ENCODE results near the gene RTCA. TPM values are rescaled to one million over a fixed set of nuclear protein-coding genes. Genes with fewer than 3 reads are reported as not detected.
"Not testable (repeated sequence)": the region's sequence is repeated elsewhere in the genome, so short reads cannot be mapped to it uniquely, and the experiment has no call there.

Gene RTCA
- total RNA-seq, 1 donor from 2014 or later, result 38.1 TPM

- DNase-seq (ENCODE audit: low spot score), result no peak
These were observed 42.8 kb downstream of the RTCA start for GRCh38 chr1:100308777-100309176.

DNA sequence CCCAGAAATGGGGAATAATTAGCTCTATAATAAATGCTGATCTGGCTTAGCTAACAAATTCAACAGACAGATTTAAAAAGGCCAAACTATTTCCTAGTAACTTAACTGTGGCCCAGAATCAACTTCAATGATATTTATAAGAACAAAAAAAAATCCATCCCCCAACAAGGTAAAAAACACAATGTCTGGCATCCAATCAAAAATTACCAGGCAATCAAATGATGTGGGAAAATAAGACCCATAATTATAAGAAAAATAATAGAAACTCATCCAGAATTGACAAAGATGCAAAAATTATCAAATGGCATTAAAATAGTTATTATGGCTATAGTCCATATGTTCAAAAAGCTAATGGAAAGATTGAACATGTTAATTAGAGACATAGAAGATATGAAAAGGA, 43.8 kb downstream of the RTCA start:
- no peak for DNase-seq (ENCODE audit: low spot score)

- no peak for DNase-seq (ENCODE audit: low spot score)
These were observed 47.4 kb downstream of the RTCA start for GRCh38 chr1:100313382-100313781.

GRCh38 chr1:100316622-100317021, 50.6 kb downstream of the RTCA start:
- DNase-seq (ENCODE audit: low spot score), result no peak

DNA sequence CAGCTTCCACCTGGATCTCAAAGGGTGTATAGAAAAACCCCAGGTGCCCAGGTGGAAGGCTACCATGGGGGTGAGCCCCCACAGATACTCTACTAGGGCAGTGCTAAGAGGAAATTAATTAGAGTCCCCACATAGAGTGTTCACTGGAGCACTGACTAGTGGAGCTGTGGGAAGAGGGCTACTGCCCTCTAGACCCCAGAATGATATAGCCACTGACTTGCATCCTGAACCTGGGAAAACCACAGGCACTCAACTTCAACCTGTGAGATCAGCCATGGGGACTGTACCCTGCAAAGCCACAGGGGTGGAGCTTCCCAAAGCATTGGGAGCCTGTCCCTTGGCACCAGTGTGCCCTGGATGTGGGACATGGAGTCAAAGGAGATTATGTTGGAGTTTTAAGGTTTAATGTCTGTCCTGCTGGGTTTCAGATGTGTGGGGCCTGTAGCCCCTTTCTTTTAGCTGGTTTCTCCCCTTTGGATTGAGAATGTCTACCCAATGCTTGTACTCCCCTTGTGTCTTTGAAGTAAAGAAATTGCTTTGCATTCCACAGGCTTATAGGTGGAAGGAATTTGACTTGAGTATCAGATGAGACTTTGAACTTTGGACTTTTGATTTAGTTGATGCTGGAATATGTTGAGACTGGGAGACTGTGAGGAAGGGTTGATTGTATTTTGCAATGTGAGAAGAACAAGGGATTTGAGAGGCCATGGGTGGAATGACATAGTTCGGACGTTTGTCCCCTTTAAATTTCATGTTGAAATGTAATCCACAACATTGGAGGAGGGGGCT, 54.5 kb downstream of the RTCA start:
- DNase-seq (ENCODE audit: low spot score), result no peak

DNA sequence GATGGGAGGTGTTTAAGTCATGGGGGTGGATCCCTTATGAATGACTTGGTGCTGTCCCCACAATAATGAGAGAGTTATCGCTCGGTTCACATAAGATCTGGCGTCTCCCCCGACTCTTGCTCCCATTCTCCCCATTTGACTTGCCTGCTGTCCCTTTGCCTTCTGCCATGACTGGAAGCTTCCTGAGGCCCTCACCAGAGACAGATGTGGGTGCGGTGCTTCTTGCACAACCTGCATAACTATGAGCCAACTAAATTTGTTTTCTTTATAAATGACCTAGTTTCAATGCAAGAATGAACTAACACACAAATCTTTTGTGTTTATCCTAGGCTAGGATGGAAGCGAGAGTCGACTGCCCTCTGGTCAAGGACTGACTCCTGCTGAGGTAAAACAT, 55.1 kb downstream of the RTCA start:
- no peak for DNase-seq (ENCODE audit: low spot score)

- DNase-seq (ENCODE audit: low spot score), result no peak
These were observed 55.5 kb downstream of the RTCA start for GRCh38 chr1:100321506-100321905.

- DNase-seq (ENCODE audit: low spot score), result no peak
These were observed 56.6 kb downstream of the RTCA start for GRCh38 chr1:100322436-100323211.

- DNase-seq (ENCODE audit: low spot score), result peak; percentile 30
These were observed 57.5 kb downstream of the RTCA start for GRCh38 chr1:100323419-100324106.

DNA sequence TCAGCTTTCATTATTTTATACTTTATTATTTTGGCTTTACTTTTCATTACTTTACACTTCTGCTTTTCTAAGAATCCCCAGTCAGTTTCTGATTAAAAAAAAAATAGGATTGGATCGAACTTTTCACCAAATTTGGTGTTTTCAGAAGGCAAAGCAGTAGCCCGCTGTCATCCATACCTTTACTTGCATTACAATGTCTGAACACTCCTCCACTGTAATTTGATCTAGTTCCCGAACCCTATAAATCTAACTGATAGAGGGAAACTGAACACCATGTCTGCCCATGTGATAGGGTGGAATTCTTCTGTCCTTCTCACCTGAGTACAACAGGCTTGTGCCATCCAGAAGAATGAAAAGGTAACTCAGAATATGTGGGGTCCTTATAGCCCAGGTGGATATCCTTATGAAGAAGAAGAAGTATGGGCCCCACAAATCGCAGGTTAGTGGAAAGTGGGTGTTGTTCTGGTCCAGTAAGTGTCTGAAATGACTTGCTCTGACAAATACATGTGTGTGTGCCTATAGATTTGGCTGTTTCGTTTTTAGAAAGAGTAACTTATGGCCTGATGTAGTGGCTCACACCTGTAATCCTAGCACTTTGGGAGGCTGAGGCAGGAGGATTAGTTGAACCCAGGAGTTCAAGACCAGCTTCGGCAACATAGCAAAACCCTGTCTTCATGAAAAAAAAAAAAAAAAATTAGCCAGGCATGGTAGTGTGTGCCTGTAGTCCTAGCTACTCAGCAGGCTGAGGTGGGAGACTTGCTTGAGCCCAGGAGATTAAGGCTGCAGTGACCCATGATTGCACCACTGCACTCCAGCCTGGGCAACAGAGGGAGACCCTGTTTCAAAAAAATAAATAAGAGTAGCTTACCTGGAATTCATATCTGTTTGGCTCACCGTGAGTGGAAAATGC, 59.7 kb downstream of the RTCA start:
- DNase-seq (ENCODE audit: low spot score), result no peak

DNA sequence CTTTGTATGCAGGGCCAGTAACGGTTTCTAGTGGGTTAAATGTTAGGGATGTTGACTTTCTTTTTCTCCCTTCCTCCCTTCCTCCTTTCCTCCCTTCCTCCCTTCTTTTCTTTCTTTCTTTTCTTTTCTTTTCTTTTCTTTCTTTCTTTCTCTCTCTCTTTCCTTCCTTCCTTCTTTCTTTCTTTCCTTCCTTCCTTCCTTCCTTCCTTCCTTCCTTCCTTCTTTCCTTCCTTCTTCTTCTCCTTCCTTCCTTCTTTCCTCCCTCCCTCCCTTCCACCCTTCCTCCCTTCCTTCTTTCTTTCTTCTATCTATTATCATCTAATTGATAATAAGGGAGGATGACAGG, 60.3 kb downstream of the RTCA start:
- not testable (repeated sequence) for DNase-seq (ENCODE audit: low spot score)

DNA sequence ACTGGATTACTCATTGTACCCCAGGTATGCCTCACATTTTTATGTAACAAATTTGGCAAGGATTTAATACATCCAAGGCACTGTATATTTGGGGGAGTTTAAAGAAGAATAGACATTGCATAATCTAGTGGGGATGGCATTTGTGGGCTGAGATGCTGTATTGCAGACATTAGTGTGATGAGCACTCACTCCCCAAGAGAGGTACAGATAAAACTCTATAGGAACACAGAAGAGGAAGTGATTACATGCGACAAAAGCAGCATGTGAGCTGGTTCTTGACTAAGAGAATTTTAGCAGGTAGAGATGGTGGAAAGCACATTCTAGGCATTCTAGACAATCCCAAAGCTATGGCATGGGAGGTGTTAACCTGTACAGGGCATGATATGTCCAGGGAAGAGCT, 62.1 kb downstream of the RTCA start:
- DNase-seq (ENCODE audit: low spot score), result no peak

- DNase-seq (ENCODE audit: low spot score), result not testable (repeated sequence)
These were observed 65.1 kb downstream of the RTCA start for GRCh38 chr1:100331146-100331545.

DNA sequence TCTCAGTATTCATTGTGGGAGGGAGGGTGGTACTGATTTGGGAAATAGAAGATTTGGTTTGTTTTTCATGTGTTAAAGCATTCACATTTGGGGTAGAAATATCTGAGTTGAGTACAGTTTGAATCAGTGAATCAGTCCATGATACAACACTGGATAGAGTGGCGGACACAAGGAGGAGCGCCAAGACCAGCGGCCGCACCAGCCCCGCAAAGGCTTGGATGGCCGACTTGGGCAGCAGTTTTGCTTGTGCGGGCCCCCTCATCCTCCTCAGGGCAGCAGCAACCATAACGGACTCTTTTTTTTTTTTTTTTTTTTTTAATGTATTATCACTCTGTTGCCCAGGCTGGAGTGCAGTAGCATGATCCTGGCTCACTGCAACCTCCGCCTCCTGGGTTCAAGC, 66.3 kb downstream of the RTCA start:
- DNase-seq (ENCODE audit: low spot score), result no peak

DNA sequence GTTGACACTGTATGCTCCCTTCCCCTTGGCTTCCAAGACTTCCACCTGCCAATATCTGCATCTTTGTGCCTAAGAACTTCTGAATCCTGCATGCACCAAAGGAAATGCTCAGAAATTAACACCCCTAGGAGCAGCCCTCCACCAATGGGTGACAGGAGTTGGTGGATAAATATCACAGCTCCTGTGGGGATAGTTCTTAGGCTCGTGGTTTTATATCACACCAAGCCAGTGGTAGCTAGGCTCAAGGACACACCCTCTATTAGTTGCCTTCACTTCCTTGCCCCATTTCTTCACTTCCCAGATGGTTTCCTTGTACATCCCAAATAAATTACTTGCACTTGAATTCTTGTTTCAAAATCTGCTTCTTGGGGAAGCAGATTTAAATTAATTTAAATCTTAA, 69.4 kb downstream of the RTCA start:
- no peak for DNase-seq (ENCODE audit: low spot score)

DNA sequence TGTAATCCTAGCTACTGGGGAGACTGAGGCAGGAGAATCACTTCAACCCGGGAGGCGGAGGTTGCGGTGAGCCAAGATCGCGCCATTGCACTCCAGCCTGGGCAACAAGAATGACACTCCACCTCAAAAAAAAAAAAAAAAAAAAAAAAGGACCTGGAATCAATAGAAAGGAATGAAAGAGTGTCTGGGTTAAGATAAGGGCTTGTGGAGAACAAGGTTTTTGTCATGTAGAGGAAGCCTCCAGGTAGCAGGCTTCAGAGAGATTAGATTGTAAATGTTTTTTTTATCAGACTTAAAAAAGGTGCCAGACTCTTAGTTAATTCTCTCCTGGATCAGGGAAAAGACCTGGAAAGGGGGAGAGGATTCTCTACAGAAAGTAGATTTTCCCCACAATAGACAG, 71.9 kb downstream of the RTCA start:
- DNase-seq (ENCODE audit: low spot score), result not testable (repeated sequence)

GRCh38 chr1:100339735-100340134, 73.7 kb downstream of the RTCA start:
- not testable (repeated sequence) for DNase-seq (ENCODE audit: low spot score)

DNA sequence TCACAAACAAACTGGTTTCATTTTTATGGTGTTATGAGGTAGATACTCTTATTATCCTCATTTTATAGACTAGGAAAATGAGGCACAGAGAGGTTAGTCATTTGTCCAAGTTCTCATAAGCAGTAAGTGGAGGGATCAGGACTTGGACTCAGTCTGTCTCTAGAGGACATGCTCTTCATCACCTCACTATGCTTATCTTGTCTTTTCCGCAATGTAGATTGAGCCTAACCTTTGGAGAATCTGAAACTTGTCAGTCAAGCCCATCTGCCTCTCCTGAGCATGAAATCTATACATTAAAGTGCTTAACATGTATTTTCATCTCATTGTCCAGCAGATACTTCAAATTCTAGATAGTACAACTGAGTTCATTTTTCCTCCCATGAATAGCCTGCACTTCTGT, 74.5 kb downstream of the RTCA start:
- DNase-seq (ENCODE audit: low spot score), result no peak

DNA sequence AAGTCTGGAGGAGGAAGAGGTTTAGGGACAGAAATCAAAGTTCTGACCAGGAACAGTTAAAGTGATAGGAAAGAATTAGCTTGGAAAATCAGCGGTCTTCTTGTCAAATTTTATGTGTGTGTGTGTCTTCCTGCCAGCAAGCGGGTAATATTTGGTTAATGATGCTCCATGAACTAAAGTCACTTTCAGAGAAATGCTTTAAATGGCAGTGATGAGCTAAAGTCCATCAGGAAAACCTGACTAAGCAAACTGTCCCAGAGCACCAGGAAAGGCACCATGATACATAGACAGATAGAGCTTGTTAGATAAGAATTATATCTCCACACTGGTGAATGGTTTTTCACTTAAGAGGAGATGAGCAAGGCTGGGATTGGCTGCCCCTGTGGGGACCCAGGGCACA, 76.3 kb downstream of the RTCA start:
- no peak for DNase-seq (ENCODE audit: low spot score)

All from mucosa of gallbladder (tissue), 1 donor.